ENCODE results near the gene CDH6. TPM values are rescaled to one million over a fixed set of nuclear protein-coding genes. Genes with fewer than 3 reads are reported as not detected.

The CDH6 gene
- polyA plus RNA-seq, 1 of the 3 experiments (the other 2 are of a cell fraction): 1.1 TPM

- no peaks in the 10 kb centered on the region for H3K9me3 ChIP-seq
- no peaks in the 10 kb centered on the region for H3K36me3 ChIP-seq (replicated peaks in 1 of 2; ENCODE audit: control insufficient read depth in 1 of 2, insufficient read depth in 2 of 2, low read length in 1 of 2)
- no peak overlapping the region for H3K27ac ChIP-seq (ENCODE audit: low read depth in 2 of 2, low read length in 1 of 2)
- no peak for DNase-seq
- no peak for TF ChIP-seq RFX5 (IDR thresholded peaks at IDR 0.05; ENCODE audit: low read length)
- no peak for TF ChIP-seq FOSL2 (IDR thresholded peaks at IDR 0.05; ENCODE audit: borderline replicate concordance, low read depth)
- H3K9me2 ChIP-seq: no peaks in the 10 kb centered on the region; the same call in 1 of the 2 replicates
- H3K4me3 ChIP-seq (ENCODE audit: low read depth in 2 of 2, low read length in 1 of 2): no peak overlapping the region
- no peaks in the 10 kb centered on the region for H3K79me2 ChIP-seq (ENCODE audit: insufficient read depth)
- no peaks in the 10 kb centered on the region for H4K20me1 ChIP-seq (ENCODE audit: insufficient read depth)
- no peaks in the 10 kb centered on the region for H3F3A ChIP-seq (replicated peaks; ENCODE audit: insufficient read depth)
- no peak overlapping the region for H3K9ac ChIP-seq
- no peak overlapping the region for H3K4me2 ChIP-seq
- peaks cover 0 to 5% of the 10 kb centered on the region in 2 experiments; a peak in 1 of 4 replicates for H3K4me1 ChIP-seq (ENCODE audit: control insufficient read depth in 1 of 2, insufficient read depth in 2 of 2, low read depth in 1 of 2, low read length in 1 of 2)
- no peak overlapping the region for H2AFZ ChIP-seq (ENCODE audit: low read depth)
- POLR2A ChIA-PET: no interaction called here
- no peaks in the 10 kb centered on the region for H3K27me3 ChIP-seq (ENCODE audit: insufficient read depth)
- CTCF ChIA-PET: no interaction called here
- 46% methylated on average over 3 of the region's 3 CpGs for WGBS (ENCODE audit: low lambda C conversion rate)
These were observed 89.8 kb downstream of the CDH6 start for GRCh38 chr5:31283326-31283725.

- ChIA-PET POLR2A (no interaction called here), CTCF (interaction anchor here (0.6 to 0.9 kb wide), 2 partner anchors 10 to 35 kb away, joined by 3 read pairs; no protein-coding TSS in a partner anchor)
These were observed 91.5 kb downstream of the CDH6 start for GRCh38 chr5:31285025-31285424.

More at GRCh38 chr5:31285025-31285424, 91.5 kb downstream of the CDH6 start:
- Histone ChIP-seq H3F3A (replicated peaks; ENCODE audit: insufficient read depth) (no peaks in the 10 kb centered on the region), H3K27ac (ENCODE audit: low read depth in 2 of 2, low read length in 1 of 2) (no peak overlapping the region), H3K9me2 (no peaks in the 10 kb centered on the region; the same call in 1 of the 2 replicates), H3K9ac (no peak overlapping the region), H3K9me3 (no peaks in the 10 kb centered on the region), H3K79me2 (ENCODE audit: insufficient read depth) (no peaks in the 10 kb centered on the region), H4K20me1 (ENCODE audit: insufficient read depth) (no peaks in the 10 kb centered on the region), H3K36me3 (replicated peaks in 1 of 2; ENCODE audit: control insufficient read depth in 1 of 2, insufficient read depth in 2 of 2, low read length in 1 of 2) (no peaks in the 10 kb centered on the region), H3K27me3 (ENCODE audit: insufficient read depth) (no peaks in the 10 kb centered on the region), H3K4me1 (ENCODE audit: control insufficient read depth in 1 of 2, insufficient read depth in 2 of 2, low read depth in 1 of 2, low read length in 1 of 2) (peaks cover 0 to 5% of the 10 kb centered on the region in 2 experiments; a peak in 1 of 4 replicates), H3K4me2 (no peak overlapping the region), H3K4me3 (ENCODE audit: low read depth in 2 of 2, low read length in 1 of 2) (no peak overlapping the region), H2AFZ (ENCODE audit: low read depth) (no peak overlapping the region)
- TF ChIP-seq MAX (IDR thresholded peaks at IDR 0.05; ENCODE audit: low read depth) (no peak), SIN3A (IDR thresholded peaks at IDR 0.05; ENCODE audit: borderline replicate concordance, low read depth, low read length) (no peak), IRF3 (IDR thresholded peaks at IDR 0.05; ENCODE audit: low read depth, low read length) (no peak), USF2 (IDR thresholded peaks at IDR 0.05; ENCODE audit: borderline replicate concordance, low read depth, low read length) (no peak), EZH2phosphoT487 (IDR thresholded peaks at IDR 0.05; ENCODE audit: borderline replicate concordance, low read depth) (no peak), MXI1 (IDR thresholded peaks at IDR 0.05; ENCODE audit: low read depth, low read length) (no peak), GABPA (IDR thresholded peaks at IDR 0.05; ENCODE audit: low read depth) (no peak), FOXM1 (IDR thresholded peaks at IDR 0.05; ENCODE audit: low read depth) (no peak), FOXJ3 (CRISPR knock-in tag; IDR thresholded peaks at IDR 0.05) (no peak), ELF1 (IDR thresholded peaks at IDR 0.05) (no peak), RCOR1 (IDR thresholded peaks at IDR 0.05; ENCODE audit: low read length) (no peak), RXRA (IDR thresholded peaks at IDR 0.05; ENCODE audit: borderline replicate concordance, low read depth) (no peak), TCF12 (IDR thresholded peaks at IDR 0.05) (no peak), USF1 (IDR thresholded peaks at IDR 0.05; ENCODE audit: borderline replicate concordance, low read depth) (no peak), JUND (IDR thresholded peaks at IDR 0.05) (no peak), TEAD4 (IDR thresholded peaks at IDR 0.05; ENCODE audit: borderline replicate concordance, insufficient read depth) (no peak), YY1 (IDR thresholded peaks at IDR 0.05; ENCODE audit: low read depth) (no peak), FOSL2 (IDR thresholded peaks at IDR 0.05; ENCODE audit: borderline replicate concordance, low read depth) (no peak), TAF1 (IDR thresholded peaks at IDR 0.05; ENCODE audit: borderline replicate concordance, low read depth, low read length) (no peak), RAD21 (IDR thresholded peaks at IDR 0.05; ENCODE audit: low read length) (no peak)
- 78% methylated on average over 2 of the region's 2 CpGs for WGBS (ENCODE audit: low lambda C conversion rate)
- no peak for DNase-seq
